HG03175 (cell line): ENCODE results near the gene HLA-DQB2.
"Not testable (repeated sequence)": the region's sequence is repeated elsewhere in the genome, so short reads cannot be mapped to it uniquely, and the experiment has no call there.

Experiments
- ATAC-seq: cut with Tn5 transposase; IDR thresholded peaks from one replicate; pipeline ENCODE4 v1.9.1; 2021; ENCODE audit warnings: mild to moderate bottlenecking, moderate library complexity; ENCODE audit not compliant: unreplicated experiment

The HLA-DQB2 gene

DNA sequence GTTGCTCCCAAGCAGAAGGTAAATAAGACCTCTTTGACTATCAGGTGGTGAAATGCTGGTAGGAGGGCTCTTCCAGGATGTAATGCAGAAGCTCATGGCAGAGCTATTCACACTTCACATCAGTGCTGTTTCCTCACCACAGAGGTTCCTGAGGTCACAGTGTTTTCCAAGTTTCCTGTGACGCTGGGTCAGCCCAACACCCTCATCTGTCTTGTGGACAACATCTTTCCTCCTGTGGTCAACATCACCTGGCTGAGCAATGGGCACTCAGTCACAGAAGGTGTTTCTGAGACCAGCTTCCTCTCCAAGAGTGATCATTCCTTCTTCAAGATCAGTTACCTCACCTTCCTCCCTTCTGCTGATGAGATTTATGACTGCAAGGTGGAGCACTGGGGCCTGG, 17.7 kb downstream of the HLA-DQB2 start:
- ATAC-seq: not testable (repeated sequence)

DNA sequence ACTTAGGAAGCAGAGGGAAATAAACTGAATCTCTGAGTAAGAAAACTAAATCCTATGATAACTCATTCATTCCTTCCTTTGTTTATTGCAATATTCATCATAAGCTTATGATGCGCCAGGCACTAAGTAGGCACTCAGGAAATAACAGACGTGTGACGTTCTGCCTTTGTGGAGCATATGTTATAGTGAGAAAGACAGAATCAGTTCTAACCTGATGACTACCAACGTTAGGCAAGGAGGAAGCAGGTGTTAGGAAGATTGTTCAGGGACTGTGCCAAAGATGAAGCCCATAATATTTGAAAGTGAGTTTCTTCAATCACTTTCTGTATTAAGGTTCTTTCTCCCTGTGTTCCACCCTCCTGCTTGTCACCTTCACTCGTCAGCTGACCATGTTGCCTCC, 18.6 kb downstream of the HLA-DQB2 start:
- ATAC-seq: no peak

DNA sequence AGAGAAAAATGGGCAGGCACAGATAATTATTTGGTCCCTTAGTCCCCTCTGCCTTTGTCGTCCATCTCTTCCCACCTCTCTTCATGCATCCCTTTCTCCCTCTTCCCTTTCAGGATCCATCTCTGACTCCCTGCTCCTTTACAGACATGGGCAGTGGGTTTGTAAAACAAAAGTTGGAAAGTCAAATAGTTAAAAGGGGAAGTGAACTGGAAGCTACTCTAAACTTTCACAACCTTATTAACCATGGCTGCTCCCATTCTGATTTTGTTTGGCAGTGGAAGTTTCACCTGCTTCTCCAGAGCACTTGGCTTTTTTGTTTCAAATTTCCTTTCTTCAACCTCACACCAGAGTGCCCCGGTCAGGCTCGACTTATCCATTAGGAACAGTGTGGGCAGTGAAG, 21.0 kb downstream of the HLA-DQB2 start:
- ATAC-seq: no peak

DNA sequence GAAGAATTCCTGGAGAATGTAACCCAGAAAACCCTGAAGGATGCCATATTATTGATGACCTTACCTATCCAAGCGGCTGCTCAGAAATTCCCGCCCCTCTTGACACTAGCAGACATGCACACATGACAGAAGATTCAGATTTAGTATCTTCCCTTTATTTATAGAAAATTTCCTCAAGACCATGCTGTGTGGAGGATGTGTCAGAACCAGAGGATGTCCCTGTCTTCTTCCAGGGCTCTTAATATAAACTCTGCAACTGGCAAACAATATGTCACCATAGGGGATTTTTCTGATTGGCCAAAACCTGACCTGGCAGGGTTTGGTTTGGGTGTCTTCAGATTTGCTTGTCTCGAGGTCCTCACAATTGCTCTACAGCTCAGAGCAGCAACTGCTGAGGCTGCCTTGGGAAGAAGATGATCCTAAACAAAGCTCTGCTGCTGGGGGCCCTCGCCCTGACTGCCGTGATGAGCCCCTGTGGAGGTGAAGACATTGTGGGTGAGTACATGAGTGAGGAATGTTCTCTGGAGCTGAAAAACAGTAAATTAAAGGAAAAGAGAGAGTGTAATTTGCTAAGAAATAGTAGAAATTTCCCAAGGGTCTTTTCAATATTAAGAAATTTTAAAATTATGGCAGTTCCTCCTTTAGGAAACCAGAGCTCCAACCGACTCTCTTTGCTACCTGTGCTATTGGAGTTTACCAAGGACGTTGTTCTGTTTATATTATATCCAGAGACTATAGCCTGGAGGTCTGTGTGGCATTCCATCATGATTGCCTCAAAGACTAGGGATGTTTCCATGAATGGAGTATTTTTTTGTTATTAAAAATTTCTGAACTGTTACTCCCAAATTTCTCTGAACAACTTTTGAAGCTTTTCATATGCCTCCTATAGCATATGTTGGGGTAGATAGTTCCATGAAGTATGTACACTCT, 22.0 kb downstream of the HLA-DQB2 start, which contains the start of gene HLA-DQA2:
Gene HLA-DQA2, plus strand, starts transcription at position 361 of the 930 bp plus-strand sequence. Its CDS starts 53 bp downstream, at position 414.
- ATAC-seq: no peak

DNA sequence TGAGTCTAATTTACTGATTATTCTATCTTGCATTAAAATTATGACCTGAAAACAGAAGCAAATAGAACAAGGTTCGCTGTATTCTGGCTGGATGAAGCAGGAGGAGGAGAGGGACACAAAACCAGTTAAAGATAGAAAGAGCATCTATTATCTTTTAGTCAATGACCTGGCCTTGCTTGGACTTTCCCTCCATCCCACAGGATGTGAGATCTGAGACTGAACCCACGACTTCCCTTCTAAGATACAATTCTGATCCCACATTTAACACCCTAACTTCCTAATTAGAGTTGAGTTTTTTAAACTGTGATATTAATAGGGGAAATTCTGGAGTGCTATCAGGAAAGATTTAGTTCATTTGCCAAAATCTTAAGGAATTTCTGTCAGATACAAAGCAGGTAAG, 25.2 kb downstream of the HLA-DQB2 start:
- no peak for ATAC-seq

DNA sequence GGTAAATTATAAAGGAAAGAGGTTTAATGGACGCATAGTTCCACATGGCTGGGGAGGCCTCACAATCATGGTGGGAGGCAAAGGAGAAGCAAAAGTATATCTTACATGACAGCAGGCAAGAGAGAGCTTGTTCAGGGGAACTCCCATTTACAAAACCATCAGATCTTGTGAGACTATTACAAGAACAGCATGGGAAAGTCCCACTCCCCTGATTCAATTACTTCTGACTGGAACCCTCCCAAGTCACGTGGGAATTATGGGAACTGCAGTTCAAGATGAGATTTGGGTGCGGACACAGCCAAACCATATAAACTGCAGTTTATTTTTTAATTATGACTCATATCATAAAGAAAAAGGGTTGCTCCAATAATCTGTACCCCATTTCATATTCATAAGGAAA, 44.5 kb downstream of the HLA-DQB2 start:
- no peak for ATAC-seq

DNA sequence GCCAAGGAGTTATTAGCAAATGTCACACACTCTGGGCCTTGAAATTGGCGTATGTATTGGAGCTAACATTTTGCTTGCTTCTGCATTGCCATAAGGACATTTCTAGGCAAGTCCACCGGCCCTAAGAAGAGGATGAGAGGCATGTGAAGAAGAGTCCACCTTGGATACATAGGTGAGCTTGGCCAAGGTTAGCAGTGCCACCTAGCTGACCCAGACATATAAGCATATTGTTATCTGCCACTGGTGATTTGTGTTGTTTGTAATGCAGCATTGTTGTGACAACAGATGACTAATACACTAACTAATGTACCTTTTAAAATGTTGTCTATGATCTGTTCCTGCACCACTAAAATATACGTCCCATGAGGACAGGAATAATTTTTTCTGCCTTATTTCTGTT, 46.9 kb downstream of the HLA-DQB2 start:
- no peak for ATAC-seq

DNA sequence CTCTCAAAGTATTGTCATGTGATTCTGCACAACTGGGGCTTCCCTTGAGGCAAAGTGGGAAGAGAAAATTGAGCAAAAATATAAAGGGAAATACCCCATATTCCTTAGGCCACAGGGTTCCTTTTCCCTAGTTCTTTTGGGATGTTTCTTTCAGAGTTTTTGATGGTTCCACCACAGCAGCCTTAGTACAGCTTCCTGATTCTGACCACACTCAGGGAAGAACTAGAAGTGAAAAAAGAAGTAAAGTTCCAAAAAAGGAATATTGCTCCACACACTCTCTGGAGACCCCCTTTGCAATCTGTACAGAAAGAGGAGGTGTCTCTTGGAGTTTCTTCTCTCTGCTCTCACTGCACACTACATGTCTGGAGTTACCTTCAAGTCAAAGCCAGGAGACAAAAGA, 50.1 kb downstream of the HLA-DQB2 start:
- no peak for ATAC-seq

DNA sequence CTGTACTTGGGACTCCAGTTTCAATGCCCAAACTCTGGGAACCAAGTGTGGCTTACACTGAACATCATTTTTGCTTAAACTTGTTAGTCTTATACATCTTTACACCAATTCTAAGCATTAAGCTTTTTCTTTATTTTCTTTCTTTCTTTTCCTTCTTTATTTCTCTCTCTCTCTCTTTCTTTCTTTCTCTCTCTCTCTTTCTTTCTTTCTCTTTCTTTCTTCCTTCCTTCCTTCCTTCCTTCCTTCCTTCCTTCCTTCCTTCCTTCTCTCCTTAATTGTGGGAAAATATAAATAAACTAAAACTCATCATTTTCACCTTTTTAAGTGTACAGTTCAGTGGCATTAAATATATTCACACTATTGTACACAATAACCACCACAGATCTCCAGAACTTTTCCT, 53.7 kb downstream of the HLA-DQB2 start:
- no peak for ATAC-seq
